Cardiac fibroblast (primary cell): Measurements from ENCODE around the gene GLT8D2.
A peak's percentile ranks its signal among the peaks of the same experiment; 100 is the strongest.
"Not testable (repeated sequence)": the region's sequence is repeated elsewhere in the genome, so short reads cannot be mapped to it uniquely, and the experiment has no call there.

Experiments used
- DNase-seq, 2 donors: peaks; one replicate each; pipeline versions ENCODE4 v3.0.0 to v3.0.0-alpha.2; 2010; ENCODE audit warnings: low read depth in 2 of 2
- H3K4me3 ChIP-seq, 2 donors: replicated peaks in 1 of 2; 1 replicate in 1 of 2; 2 replicates in 1 of 2; pipeline ENCODE4 v1.5.1; 2011; ENCODE audit warnings: low read depth in 2 of 2, low read length in 2 of 2, mild to moderate bottlenecking in 2 of 2, moderate library complexity in 1 of 2
- CTCF ChIP-seq: IDR thresholded peaks from one replicate; pipeline ENCODE4 v1.5.1; 2011; ENCODE audit warnings: low read depth, mild to moderate bottlenecking, low read length, inconsistent platforms

Gene GLT8D2

DNA sequence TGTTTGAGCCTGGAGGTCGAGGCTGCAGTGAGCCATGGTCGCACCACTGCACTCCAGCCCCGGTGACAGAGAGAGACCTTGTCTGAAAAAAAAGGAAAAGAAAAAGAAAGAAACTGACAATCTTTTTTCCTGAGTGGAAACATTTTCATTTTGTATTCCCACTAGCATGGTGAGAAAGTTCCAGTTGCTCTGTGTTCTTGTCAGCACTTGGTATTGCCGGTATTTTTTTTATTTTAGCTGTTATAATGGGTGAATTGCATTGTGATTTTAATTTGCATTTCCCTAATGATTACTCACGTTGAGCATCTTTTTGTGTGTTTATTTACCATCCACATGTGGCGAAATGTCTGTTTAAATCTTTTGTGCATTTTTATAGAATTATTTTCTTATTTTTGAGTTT, 25.6 kb downstream of the GLT8D2 start:
- TF ChIP-seq CTCF = no peak
- H3K4me3 ChIP-seq = no peak overlapping the region
- DNase-seq = no peak

DNA sequence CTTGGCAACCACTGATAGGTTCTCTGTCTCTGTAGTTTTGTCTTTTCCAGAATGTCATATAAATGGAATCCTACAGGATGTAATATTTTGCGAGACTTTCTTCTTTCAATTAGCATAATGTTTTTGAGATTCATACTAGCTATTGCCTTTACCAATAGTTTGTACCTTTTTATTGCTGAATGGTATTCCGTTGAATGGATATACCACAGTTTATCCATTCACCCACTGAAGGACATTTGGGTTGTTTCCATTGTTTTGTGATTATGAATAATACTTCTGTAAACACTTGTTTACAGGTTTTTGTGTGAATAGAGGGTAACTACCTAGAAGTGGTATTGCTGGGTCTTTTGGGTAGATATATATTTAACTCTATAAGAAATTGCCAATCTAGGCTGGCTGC, 26.3 kb downstream of the GLT8D2 start:
- no peak for TF ChIP-seq CTCF
- no peak overlapping the region for H3K4me3 ChIP-seq
- no peak for DNase-seq

GRCh38 chr12:104022786-104023185, 27.2 kb downstream of the GLT8D2 start:
- no peak overlapping the region for H3K4me3 ChIP-seq
- peak in 1 of 2 donors; percentile 73 for DNase-seq
- no peak for TF ChIP-seq CTCF

GRCh38 chr12:104021862-104022261, 28.1 kb downstream of the GLT8D2 start:
- DNase-seq, H3K4me3 ChIP-seq: not testable (repeated sequence)

GRCh38 chr12:104012331-104012730, 37.7 kb downstream of the GLT8D2 start:
- TF ChIP-seq CTCF = no peak
- H3K4me3 ChIP-seq = no peak overlapping the region
- DNase-seq = no peak

- TF ChIP-seq CTCF = no peak
- peak; percentile 90 to 97 for DNase-seq
Measured at GRCh38 chr12:104011253-104011652, 38.7 kb downstream of the GLT8D2 start.

GRCh38 chr12:104010606-104011169, 39.3 kb downstream of the GLT8D2 start:
- no peak for DNase-seq
- no peak for TF ChIP-seq CTCF
- no peak overlapping the region for H3K4me3 ChIP-seq

More at GRCh38 chr12:104011253-104011652, 38.7 kb downstream of the GLT8D2 start:
- no peak overlapping the region for H3K4me3 ChIP-seq
